Measurements from ENCODE around the gene PROP1. TPM values are rescaled to one million over a fixed set of nuclear protein-coding genes. Genes with fewer than 3 reads are reported as not detected.

The PROP1 gene
- total RNA-seq, 6 donors from 2014 or later, result not detected

DNA sequence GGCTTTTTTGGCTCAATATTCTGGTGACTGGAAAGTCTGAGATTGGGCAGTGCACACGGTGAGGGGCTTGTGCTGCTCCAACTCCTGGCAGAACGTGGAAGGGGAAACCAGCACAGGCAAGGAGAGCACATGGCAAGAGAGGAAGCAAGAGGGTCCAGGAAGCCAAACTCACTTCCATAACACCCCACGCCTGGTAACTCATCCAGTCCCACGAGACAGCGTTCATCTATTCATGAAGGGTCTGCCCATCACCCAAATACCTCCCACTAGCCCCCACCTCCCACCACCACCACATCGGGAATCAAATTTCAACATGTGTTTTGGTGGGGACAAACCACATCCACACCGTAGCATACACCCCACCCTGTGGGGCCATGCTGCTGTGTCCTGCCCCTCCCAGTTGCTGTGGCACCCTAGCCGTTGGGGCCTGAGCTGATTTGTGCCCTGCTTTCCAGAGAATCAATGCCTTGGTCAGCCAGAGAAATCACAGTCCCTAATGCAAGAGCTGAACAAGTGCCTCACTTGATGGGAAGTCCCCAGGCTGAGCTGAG lies 27.3 kb downstream of the PROP1 start:
- no peak for ATAC-seq (ENCODE audit: low FRiP score in 2 of 2)
- TF ChIP-seq EP300 (IDR thresholded peaks at IDR 0.05) (no peak), POLR2AphosphoS5 (IDR thresholded peaks at IDR 0.05) (no peak), CTCF (IDR thresholded peaks at IDR 0.05) (no peak), POLR2A (IDR thresholded peaks at IDR 0.05) (no peak)
- no peak overlapping the region for H3K27ac ChIP-seq
- 79 to 80% methylated on average over 8 of the region's 8 CpGs for WGBS, 2 donors
- no peak for DNase-seq
- no peaks in the 10 kb centered on the region for H3K27me3 ChIP-seq
- H3K4me3 ChIP-seq, result no peak overlapping the region
- H3K4me1 ChIP-seq, result no peaks in the 10 kb centered on the region
- no peaks in the 10 kb centered on the region for H3K9me3 ChIP-seq
- H3K36me3 ChIP-seq, result no peaks in the 10 kb centered on the region

GRCh38 chr5:177967221-177967887 lies 28.7 kb downstream of the PROP1 start:
- 74 to 79% methylated on average over 9 of the region's 9 CpGs for WGBS, 2 donors

DNA sequence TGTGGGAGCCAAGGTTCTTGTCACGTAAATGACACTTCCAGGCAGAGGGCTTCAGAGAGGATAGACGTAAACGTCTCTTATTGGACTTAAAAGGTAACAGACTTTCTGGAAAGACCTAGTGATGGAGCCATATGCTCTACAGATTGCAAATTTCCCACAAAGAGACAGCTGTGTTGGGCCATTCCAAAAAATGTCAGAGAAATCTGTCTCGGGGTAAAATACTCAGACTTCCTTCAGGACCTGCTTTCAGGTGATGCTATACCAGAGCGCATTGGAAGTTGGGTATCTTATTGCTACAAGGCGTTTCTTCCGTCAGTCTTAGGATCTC lies 29.2 kb downstream of the PROP1 start:
- Histone ChIP-seq H3K27me3 (no peaks in the 10 kb centered on the region), H3K36me3 (no peaks in the 10 kb centered on the region), H3K4me3 (no peak overlapping the region), H3K27ac (no peak overlapping the region), H3K9me3 (no peaks in the 10 kb centered on the region), H3K4me1 (no peaks in the 10 kb centered on the region)
- 76 to 86% methylated on average over 7 of the region's 7 CpGs for WGBS, 2 donors
- DNase-seq (no peak), ATAC-seq (ENCODE audit: low FRiP score in 2 of 2) (no peak)
- TF ChIP-seq EP300 (IDR thresholded peaks at IDR 0.05), result no peak
- TF ChIP-seq POLR2A (IDR thresholded peaks at IDR 0.05), result no peak
- TF ChIP-seq POLR2AphosphoS5 (IDR thresholded peaks at IDR 0.05), result no peak
- TF ChIP-seq CTCF (IDR thresholded peaks at IDR 0.05), result no peak

More at GRCh38 chr5:177967221-177967887, 28.7 kb downstream of the PROP1 start:
- Histone ChIP-seq H3K27ac (no peak overlapping the region), H3K4me3 (no peak overlapping the region), H3K9me3 (no peaks in the 10 kb centered on the region), H3K4me1 (no peaks in the 10 kb centered on the region), H3K27me3 (no peaks in the 10 kb centered on the region), H3K36me3 (no peaks in the 10 kb centered on the region)
- DNase-seq, result no peak
- no peak for ATAC-seq (ENCODE audit: low FRiP score in 2 of 2)
- TF ChIP-seq POLR2A (IDR thresholded peaks at IDR 0.05) (no peak), CTCF (IDR thresholded peaks at IDR 0.05) (no peak), EP300 (IDR thresholded peaks at IDR 0.05) (no peak), POLR2AphosphoS5 (IDR thresholded peaks at IDR 0.05) (no peak)

- ATAC-seq (ENCODE audit: low FRiP score in 2 of 2), result no peak
- no peaks in the 10 kb centered on the region for H3K4me1 ChIP-seq
- DNase-seq, result no peak
- H3K4me3 ChIP-seq, result no peak overlapping the region
- H3K27me3 ChIP-seq, result no peaks in the 10 kb centered on the region
- H3K27ac ChIP-seq, result no peak overlapping the region
- TF ChIP-seq POLR2A (IDR thresholded peaks at IDR 0.05) (no peak), POLR2AphosphoS5 (IDR thresholded peaks at IDR 0.05) (no peak), CTCF (IDR thresholded peaks at IDR 0.05) (no peak), EP300 (IDR thresholded peaks at IDR 0.05) (no peak)
- no peaks in the 10 kb centered on the region for H3K36me3 ChIP-seq
- no peaks in the 10 kb centered on the region for H3K9me3 ChIP-seq
- WGBS, 2 donors, result 76 to 88% methylated on average over 13 to 19 of the region's 19 CpGs
Observed at GRCh38 chr5:177966009-177966838, 29.8 kb downstream of the PROP1 start.

Data from upper lobe of left lung (tissue), 6 donors.